HG03159 (cell line): ENCODE data around the gene P2RY14.
A peak's percentile ranks its signal among the peaks of the same experiment; 100 is the strongest.
"Not testable (repeated sequence)": the region's sequence is repeated elsewhere in the genome, so short reads cannot be mapped to it uniquely, and the experiment has no call there.

Source experiments
- ATAC-seq: cut with Tn5 transposase; IDR thresholded peaks from one replicate; pipeline ENCODE4 v1.9.1; 2021; ENCODE audit warnings: mild to moderate bottlenecking, moderate library complexity; ENCODE audit not compliant: unreplicated experiment

Gene P2RY14

DNA sequence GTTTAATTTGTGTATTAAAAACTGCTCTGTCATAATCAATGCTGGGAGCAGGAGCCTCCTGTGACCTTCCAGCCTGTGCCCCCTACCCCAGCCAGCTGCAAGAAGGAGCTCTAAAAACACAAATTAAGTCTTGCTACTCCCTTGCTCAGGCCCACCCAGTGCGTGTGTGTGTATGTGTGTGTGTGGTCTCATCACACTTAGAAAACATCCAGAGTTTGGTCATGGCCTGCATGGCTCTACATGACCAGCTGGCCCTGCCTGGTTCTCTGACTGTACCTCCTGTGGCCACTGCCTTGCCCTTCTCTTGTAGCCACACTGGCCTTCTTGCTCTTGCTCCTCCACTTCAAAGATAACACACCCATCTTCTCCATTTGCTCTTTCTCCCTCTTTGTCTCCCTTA lies 13.7 kb downstream of the P2RY14 start:
- no peak for ATAC-seq

- ATAC-seq = no peak
Observed at GRCh38 chr3:151262871-151263525, 15.3 kb downstream of the P2RY14 start.

- ATAC-seq = no peak
Observed at GRCh38 chr3:151259664-151260063, 18.7 kb downstream of the P2RY14 start.

- ATAC-seq = no peak
Observed at GRCh38 chr3:151256749-151257148, 21.6 kb downstream of the P2RY14 start.

DNA sequence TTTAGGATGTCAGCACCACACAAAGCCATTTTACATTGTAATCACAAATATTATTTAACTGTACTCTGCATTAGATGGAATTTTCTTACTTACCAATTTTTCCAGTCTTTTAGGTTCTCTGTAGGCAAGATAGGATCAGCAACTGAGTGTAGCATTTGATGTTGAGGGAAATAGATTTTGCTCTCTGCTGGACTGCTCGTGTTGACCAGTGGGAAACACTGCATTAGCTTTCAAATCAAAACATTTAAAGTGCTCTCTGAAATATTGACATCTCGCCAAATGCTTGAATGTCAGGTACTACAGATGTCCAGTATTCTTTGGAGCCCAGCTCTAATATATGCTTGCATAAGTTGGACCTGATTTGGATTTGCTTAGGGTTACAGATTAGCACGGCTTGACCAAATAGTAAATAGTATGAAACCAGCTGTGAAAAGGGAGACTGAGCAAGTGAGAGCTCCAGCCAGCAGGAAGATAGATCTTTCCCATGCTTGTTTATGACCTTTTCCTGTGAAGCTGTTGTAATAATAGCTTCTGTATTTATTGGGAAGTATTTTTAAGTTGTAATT lies 29.5 kb downstream of the P2RY14 start:
- no peak for ATAC-seq

- not testable (repeated sequence) for ATAC-seq
Observed at GRCh38 chr3:151242006-151242405, 36.3 kb downstream of the P2RY14 start.

GRCh38 chr3:151236736-151237135 lies 41.6 kb downstream of the P2RY14 start:
- ATAC-seq = no peak

DNA sequence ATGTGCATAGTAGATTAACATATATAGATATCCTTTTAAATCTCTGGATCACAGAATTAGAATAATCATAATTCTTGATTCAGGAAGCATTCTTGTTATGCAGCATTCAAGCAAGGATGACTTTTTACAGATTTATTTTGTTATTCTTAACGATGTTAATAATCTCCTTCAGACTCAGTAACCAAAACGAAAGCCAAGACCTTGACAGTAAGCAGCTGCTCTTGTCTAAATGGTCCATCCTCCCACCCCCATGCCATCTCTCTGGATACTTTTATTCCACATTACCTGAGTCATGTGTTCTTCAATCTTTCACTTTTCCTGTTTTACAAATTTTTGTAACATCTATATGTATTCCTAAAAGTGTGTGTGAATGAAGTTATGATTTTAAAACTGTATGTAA lies 42.0 kb downstream of the P2RY14 start:
- no peak for ATAC-seq

GRCh38 chr3:151234825-151235224 lies 43.5 kb downstream of the P2RY14 start:
- ATAC-seq = no peak

GRCh38 chr3:151232991-151233390 lies 45.4 kb downstream of the P2RY14 start:
- no peak for ATAC-seq

- ATAC-seq = not testable (repeated sequence)
Observed at GRCh38 chr3:151232403-151232802, 45.9 kb downstream of the P2RY14 start.

GRCh38 chr3:151230646-151231045 lies 47.7 kb downstream of the P2RY14 start:
- ATAC-seq = peak; percentile 59

GRCh38 chr3:151228666-151229040 lies 49.7 kb downstream of the P2RY14 start:
- ATAC-seq = no peak

DNA sequence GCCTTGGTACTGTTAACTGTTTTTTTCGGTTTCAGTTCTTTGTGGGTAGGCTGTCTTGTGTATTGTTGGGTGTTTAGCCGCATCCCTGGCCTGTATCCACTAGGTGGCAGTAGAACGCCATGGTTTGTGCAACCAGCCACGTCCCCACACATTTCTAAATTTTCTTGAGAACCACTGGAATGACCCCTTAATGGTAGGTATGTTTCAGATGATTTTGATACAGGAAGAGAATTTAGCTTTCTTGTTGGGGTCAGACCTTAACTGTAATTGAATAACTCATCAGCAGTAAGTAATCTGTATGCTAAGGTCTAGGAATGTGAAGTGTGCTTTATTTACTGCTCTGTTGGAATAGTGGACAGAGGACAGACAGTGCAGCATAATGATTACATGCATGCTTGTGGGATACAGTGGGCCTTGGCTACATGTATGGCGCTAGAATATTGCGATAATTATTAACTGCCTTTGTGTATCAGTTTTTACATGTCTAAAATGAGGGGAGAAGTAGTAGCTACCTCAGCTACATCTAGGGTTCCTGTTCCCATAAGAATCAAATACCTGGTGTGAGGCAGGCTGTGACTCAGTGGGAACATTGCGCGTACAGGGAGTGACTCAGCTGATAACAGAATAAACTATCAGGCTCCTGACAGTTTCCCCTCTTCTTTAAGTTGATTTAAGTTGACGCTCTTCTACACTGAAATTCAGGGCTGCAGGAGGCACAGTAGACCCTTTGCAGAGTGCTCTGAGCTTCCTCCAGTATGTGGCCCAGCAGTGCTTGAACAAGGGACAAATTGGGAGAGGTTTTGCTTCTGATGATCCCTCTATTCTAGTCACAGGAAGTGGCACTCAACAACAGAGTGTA lies 50.3 kb downstream of the P2RY14 start:
- peak; percentile 87 for ATAC-seq

- peak; percentile 25 for ATAC-seq
Observed at GRCh38 chr3:151227266-151227806, 51.0 kb downstream of the P2RY14 start.

DNA sequence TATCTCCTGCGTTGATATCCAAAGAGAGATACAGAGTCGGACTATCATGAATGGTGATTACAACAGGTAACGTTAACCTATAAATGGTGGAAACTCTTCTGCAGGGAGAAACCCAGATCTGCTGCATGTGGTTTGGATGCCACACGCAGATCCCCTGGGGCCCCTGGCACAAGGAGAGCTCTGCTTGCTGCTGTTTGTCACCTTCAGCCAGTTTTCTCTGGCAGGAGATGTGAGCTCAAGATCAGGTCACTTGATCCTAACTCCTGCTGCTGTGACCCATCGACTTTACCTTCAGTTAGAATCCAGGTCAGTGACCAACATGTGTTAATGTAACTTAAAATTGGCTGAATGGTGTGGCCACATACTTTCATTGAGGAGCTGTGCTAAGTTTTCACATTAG lies 51.5 kb downstream of the P2RY14 start:
- ATAC-seq = no peak

DNA sequence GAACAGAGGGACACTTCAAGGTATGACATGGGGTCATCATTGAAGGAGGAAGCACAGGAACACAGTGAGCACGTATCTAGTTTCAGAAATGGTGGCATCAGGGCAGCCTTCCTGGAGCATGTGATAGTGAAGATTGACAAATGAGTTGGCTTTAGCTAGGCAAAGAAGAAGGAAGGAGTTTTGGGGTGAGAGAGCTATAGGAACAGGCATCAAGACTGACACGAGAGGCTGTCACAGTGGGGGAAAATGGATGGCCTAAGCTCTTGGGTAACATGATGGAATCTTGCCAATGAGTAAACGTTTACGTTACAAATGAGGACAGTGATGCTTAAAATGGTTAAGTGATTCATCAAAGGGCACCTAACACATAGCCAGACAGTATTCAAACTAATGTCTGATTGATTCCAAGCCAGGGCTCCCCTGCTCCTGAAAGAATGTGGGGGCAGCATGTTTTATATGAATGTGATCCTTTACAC lies 52.2 kb downstream of the P2RY14 start:
- ATAC-seq = no peak

DNA sequence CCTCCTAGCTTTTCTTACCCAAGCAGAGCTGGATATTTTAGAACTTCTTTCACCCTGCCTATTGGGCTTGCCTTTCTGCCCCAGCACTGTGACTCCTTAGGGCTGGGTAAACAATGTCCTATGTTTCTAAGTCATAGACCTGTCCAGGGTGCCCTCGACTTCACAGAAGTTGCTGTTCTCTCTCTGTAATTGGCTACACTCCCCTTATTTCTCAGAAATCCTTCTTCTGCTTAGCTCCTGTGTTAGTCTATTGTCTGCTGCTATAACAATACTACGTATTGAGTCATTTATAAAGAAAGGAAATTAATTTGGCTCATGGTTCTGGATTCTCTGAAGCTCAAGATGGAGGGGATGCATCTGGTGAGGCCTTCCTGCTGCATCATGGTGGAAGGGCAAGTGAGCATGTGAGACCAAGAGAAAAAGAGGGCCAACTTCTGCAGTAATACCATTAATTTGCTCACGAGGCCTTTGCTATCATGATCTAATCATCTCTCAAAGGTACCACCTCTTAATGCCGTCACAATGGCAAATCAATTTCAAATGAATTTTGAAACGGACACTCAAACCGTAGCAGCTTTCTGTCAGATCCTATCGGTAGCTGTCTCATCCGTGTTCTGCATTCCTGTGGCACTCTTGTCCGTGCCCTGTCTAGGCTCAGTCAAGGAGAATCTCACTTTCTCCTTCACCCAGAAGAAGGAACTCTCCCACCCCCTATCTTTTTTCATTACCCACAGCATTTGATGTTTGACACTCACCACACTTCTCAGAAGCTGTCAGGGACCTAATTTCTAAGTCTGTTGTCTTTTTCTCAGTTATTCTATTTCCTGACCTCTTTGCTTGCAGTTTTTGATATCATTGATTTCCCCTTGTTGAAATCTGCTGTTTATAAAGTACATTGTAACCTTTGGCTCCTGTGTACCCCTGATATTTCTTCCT lies 53.0 kb downstream of the P2RY14 start:
- no peak for ATAC-seq

GRCh38 chr3:151224268-151224866 lies 54.0 kb downstream of the P2RY14 start:
- no peak for ATAC-seq

GRCh38 chr3:151219056-151219455 lies 59.3 kb downstream of the P2RY14 start:
- ATAC-seq = peak; percentile 60
